ENCODE measurements around the gene ISYNA1. TPM values are rescaled to one million over a fixed set of nuclear protein-coding genes. Genes with fewer than 3 reads are reported as not detected.
A peak's percentile ranks its signal among the peaks of the same experiment; 100 is the strongest.

Gene ISYNA1
- total RNA-seq, 1 donor from 2014 or later = 11.7 TPM

DNA sequence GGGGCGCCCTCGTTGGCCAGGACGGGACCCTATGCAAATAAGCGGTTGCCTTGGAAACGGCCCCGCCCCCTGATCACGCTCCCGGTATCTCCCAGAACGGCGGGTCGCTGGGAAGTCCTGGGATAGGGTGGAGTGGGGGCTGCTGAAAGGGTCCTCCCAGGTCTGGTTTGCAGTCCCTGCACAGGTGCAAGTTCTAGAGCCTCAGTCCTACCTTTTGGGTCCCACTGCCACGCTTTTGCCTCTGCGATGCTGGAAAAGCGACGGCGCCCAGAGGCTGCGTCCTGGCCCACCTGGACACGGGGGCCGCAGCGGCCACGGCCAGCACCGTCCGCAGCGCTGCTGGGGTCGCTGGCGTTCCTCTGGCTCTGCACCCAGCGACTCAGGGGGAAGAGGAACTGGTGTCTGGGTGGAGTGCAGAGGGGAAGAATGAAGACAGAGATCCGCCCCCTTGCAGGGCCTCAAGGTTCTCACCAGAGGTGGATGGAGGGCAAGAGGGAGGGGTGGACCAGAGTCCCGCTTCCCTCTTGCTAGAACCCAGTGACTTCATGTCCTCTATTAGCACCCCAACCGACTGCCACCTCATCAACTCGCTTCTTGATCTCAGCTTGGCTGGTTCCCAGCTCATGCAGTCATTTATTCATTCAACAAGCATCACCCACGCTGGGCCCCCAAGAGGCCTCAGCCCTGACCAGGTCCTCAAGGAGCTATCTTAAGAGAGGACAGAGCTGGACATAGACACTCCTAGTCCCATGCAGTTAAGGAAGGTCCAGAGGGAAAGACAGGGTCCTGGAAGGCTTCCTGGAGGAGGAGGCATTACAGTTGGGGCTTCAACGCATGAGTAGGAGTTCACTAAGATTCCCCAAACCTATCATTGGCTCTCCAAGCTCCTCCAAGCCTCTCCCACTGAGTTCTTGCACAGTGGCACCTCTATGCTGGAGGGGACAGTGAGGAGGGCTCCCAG, 40.4 kb downstream of the ISYNA1 start, which contains the start of gene LRRC25:
Gene LRRC25 (minus strand): TSS at position 381 of the 961 bp plus-strand sequence. CDS start 659 bp downstream, outside the sequence.
- no peak for DNase-seq (ENCODE audit: low read depth)

DNA sequence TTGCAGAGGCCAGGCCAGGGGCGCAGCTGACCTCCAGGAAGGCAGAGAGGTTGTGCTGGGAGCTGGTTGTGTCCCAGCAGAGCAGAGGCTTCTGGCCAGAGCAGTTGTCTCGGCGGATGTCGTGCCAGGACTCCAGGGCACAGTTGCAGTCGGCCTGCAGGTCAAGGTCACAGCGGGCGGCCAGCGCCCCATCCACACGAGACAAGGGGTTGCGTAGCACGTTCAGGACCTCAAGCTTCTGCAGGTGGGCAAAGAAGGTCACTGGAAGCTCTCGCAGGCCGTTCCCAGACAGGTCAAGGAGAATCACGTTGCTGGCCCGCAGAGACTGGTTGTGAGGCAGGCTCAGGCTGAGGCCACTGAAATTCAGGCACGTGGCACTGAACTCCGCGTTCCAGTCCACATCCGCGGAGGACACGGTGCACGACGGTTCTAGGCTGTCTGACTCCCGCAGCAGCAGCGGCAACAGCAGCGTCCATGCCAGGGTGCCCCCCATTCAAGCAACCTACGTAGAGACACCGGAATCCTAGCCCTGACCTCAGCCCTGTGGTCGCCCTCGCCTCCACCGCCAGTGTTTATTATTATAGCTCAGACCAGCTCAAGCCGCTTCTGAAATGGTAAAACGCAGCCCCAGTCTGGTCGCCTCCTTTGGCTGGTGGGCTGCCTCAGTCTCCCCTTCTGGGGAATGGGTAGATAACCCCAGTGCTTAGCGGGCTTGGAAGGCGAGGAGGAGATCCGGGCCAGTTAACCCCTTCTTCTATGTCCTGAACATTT, 41.3 kb downstream of the ISYNA1 start:
- DNase-seq (ENCODE audit: low read depth) = no peak

DNA sequence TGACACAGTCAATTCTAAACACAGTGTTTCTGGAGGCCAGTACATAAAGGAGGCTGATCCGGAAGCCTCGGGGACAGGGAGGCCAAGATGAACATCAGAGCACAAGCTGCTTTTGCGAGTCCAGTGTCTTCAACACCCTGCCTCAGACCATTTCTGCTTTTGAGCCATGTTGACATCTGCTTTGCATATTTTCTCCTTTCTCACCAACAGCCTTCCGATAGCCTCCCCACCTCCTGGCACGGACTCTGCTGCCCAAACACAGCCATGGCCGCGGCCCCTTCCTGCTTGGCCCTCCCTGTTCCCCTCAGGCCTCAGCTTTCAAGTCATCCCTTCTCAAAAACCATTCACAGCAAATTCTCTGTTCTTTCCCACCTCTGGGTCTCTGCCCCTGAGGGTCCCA, 44.1 kb downstream of the ISYNA1 start:
- DNase-seq (ENCODE audit: low read depth) = no peak

- DNase-seq (ENCODE audit: low read depth) = no peak
Observed at GRCh38 chr19:18392926-18393325, 45.0 kb downstream of the ISYNA1 start.

GRCh38 chr19:18392417-18392816, 45.5 kb downstream of the ISYNA1 start:
- DNase-seq (ENCODE audit: low read depth) = no peak

GRCh38 chr19:18391509-18392075, 46.3 kb downstream of the ISYNA1 start:
- DNase-seq (ENCODE audit: low read depth) = no peak

GRCh38 chr19:18390065-18390907, 47.6 kb downstream of the ISYNA1 start:
- no peak for DNase-seq (ENCODE audit: low read depth)

GRCh38 chr19:18389726-18390064, 48.2 kb downstream of the ISYNA1 start:
- no peak for DNase-seq (ENCODE audit: low read depth)

DNA sequence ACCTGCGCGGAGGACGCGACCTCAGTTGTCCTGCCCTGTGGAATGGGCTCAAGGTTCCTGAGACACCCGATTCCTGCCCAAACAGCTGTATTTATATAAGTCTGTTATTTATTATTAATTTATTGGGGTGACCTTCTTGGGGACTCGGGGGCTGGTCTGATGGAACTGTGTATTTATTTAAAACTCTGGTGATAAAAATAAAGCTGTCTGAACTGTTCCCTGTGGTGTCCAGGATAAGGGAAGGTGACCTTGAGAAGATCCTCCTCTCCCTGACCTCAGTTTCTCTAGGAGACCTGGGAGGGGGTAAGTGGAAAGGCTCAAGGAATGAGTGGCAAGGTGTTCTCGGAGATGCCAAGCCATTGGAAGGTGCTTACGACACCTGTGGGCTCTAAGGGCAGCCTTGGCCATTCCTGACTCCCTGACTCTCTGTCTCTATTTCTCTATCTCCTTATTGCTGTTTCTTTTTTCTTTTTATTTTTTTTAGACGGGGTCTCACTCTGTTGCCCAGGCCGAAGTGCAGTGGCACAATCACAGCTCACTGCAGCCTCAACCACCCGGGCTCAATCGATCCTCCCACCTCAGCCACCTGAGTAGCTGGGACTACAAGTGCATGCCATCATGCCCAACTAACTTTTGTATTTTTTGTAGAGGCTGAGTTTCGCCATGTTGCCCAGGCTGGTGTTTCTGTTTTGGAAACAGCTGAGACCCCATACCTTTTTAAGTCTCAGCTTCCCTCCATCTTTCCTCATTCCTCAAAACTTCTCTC, 48.8 kb downstream of the ISYNA1 start:
- no peak for DNase-seq (ENCODE audit: low read depth)

DNA sequence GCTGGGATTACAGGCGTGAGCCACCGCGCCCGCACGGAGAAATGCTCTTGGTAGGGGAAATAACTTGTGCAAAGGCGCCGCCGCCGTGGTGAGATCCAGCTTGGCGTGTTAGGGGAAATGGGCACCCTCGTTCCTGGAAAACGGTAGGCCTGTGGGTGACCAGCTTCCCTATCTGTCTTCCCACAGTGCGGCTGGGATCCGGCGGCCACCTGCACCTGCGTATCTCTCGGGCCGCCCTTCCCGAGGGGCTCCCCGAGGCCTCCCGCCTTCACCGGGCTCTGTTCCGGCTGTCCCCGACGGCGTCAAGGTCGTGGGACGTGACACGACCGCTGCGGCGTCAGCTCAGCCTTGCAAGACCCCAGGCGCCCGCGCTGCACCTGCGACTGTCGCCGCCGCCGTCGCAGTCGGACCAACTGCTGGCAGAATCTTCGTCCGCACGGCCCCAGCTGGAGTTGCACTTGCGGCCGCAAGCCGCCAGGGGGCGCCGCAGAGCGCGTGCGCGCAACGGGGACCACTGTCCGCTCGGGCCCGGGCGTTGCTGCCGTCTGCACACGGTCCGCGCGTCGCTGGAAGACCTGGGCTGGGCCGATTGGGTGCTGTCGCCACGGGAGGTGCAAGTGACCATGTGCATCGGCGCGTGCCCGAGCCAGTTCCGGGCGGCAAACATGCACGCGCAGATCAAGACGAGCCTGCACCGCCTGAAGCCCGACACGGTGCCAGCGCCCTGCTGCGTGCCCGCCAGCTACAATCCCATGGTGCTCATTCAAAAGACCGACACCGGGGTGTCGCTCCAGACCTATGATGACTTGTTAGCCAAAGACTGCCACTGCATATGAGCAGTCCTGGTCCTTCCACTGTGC, 49.6 kb downstream of the ISYNA1 start:
- no peak for DNase-seq (ENCODE audit: low read depth)

GRCh38 chr19:18386543-18387271, 51.2 kb downstream of the ISYNA1 start:
- peak; percentile 89 for DNase-seq (ENCODE audit: low read depth)

GRCh38 chr19:18385675-18386542, 52.0 kb downstream of the ISYNA1 start, which contains the start of gene GDF15:
Gene GDF15 (plus strand): TSS chr19:18386158. CDS start chr19:18386190, 32 bp downstream.
- peak; percentile 91 for DNase-seq (ENCODE audit: low read depth)

DNA sequence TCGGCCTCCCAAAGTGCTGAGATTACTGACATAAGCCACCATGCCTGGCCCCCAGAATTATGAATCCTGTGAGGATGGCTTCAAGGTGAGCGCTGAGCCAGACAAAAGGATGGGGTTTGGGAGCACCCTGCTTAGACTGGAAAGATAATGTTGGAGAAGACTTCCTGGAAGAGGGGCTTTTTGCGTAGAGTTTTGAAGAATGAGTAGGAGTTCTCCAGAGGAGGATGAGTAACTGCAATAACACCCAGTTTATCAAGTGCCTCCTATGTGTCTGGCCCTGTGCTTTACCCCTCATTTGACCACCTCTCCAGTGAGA, 52.6 kb downstream of the ISYNA1 start:
- no peak for DNase-seq (ENCODE audit: low read depth)

DNA sequence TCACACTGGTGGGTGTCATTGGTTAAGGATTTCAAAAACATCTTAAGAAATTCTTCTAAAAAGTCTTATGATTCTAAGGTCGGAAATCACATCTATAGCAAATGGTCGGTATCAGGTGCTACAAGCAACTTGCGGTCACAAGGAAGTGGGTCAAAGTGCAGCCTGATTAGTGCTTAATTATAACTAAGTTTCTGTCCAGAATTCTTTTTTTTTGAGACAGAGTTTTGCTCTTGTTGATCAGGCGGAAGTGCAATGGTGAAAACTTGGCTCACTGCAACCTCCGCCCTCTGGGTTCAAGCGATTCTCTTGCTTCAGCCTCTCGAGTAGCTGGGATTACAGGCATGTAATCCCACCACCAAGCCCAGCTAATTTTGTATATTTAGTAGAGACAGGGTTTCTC, 53.2 kb downstream of the ISYNA1 start:
- no peak for DNase-seq (ENCODE audit: low read depth)
